Stimulated activated CD4-positive, alpha-beta T cell treated with anti-CD3 and anti-CD28 coated beads, Interleukin-12 subunit alpha, Interleukin-12 subunit beta, amount 100 ng/mL, for 48 hours (primary cell): ENCODE data around the gene PCDH17.

Source experiments
- DNase-seq, 3 donors: peaks; one replicate each; pipeline ENCODE4 v3.0.0-alpha.2; 2020; ENCODE audit warnings: low read depth in 2 of 3, low spot score in 1 of 3

The PCDH17 gene

DNA sequence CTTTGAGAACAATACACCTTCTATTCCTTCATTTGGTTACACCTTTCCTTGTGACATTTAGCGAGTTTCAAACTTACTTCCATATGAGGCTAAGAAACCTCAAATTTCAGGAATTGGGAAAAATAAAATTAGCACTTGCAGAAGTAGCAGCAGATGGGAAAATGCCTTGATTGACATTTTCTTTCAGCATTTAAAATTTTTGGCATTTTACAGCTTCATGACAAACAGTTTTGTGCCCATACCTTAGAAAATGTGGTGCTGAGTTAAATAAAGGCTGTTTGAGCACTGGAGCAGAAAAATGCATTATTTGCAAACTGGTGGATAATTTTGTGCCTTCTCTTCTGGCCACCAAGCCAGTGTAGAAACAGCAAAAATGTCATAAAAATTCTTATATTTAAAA is 95.4 kb downstream of the PCDH17 start:
- DNase-seq: no peak

DNA sequence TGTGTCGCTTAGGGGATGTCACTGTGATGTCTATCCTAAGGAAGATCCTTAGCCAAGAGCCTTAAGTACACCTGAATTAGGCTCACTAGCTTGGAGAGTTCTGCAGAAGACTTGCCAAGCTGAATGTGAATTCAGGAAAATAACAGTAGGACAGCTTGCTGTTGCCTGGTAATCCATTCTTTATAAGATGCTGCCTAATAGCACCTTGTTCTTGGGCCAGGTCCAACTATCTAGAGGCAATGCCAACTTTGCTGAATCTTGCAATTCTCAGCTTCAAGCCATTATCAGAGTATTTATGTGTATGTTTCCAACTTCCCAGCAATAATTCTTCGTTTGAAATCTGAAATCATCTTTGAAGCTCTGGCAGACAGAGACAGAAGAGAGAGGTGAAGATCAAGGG is 102.8 kb downstream of the PCDH17 start:
- DNase-seq: no peak

DNA sequence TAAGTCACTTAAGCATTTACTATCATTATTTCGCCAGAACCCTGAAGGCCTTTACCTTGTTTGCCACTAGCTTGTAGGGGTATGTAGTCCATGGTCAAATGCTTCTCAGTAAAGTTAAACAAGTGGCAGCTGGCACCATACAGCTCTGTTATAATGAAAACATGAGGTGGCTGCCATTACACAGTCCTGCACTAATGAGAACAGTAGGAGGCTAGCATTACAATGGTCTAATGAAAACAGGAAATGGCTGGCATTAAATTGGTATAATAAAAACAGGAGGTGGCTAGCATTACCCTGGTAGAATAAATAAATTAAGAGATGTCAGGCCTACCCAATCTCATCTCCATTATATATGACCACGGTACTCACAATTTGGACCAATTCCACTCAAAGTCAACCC is 107.5 kb downstream of the PCDH17 start:
- DNase-seq: no peak

- DNase-seq: no peak
Measured at GRCh38 chr13:57739543-57740190, 108.1 kb downstream of the PCDH17 start.

- no peak for DNase-seq
Measured at GRCh38 chr13:57740719-57741118, 109.2 kb downstream of the PCDH17 start.

GRCh38 chr13:57748096-57748495 is 116.6 kb downstream of the PCDH17 start:
- no peak for DNase-seq

GRCh38 chr13:57760951-57761350 is 129.4 kb downstream of the PCDH17 start:
- no peak for DNase-seq

- no peak for DNase-seq
Measured at GRCh38 chr13:57763689-57764088, 132.1 kb downstream of the PCDH17 start.
